DMS79 treated with DMSO at 0.1 percent for 48 hours (cell line): Measurements from ENCODE around the gene ZNF480.
"Not testable (repeated sequence)": the region's sequence is repeated elsewhere in the genome, so short reads cannot be mapped to it uniquely, and the experiment has no call there.

Experiments
- DNase-seq: peaks from one replicate; lab custom pipeline; 2025; lab: John Stamatoyannopoulos, UW

The ZNF480 gene

DNA sequence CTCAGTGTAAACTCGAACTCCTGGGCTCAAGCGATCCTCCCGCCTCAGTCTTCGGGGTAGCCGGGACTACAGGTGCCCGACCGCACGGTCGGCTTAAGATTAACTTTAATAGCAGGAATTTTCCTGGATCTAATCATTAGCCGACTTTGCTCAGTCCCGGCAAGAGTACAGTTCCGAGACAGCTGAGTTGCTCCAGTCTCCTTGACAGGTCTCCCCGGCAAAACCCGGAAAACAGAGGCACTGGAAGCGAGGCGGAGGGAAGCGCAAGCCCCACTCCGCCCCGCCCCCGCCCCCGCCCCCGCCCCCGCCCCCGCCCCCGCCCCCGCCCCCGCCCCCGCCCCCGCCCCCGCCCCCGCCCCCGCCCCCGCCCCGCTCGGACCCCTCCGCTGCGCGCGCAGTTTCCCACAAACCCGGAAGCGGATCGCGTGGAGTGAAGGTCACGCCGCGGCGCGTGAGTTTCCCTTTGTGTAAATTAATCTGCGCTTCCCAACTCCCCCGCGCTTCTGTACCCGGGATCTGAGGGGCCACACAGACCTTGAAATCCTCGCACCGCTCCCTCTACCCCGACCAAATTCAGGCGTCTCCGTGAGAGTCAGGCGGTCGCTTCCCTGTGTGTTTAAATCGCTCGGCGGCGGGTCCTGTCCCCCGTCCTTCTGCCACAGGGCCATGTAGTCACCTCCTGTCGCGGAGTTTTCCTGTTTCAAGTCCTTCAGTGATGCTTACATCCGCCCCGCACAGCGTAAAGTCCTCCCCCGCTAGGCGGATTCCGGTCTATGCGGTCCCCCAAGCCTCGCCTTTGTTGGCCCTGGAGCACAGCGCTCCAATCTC is at the start of gene ZNF480:
ZNF480 (plus strand) TSS at position 397 of the 828 bp plus-strand sequence. CDS start 3,244 bp downstream, outside the sequence.
- peak; percentile 66 for DNase-seq

DNA sequence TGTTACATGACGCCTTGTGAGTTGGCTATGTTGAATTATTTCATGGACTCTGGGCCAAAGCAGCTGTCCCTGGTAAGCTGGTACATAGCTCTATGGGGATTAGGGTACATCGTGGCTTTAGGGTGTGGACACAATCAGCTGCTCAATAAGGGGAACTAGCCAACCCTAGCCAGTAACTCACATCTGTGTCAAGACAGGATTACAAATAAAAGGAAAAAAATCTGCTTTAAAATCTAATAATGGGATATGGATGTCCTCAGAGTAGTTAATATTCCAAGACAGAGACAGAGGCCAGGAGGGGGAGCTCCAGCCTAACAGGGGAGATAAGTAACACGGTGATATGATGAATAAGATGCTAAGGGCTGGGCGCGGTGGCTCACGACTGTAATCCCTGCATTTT is 48.7 kb upstream of the ZNF480 start:
- peak; percentile 9 for DNase-seq

DNA sequence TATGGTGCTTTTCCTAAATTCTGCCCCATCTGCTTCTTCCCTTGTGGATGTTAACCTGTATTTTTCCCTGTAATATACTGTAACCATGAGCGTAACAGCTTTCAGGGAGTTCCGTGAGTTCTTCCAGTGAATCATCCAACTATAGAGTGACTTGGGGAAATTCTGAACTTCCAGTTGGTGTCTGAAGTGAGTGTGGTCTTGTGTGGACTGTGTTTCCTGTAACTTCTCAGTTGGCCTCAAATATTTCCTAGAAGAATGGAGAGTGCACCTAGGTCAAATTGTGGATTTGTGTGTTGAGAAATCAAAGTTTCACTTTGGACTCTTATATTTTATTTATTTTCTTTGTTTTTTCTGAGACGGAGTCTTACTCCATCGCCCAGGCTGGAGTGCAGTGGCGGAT is 38.5 kb upstream of the ZNF480 start:
- no peak for DNase-seq

DNA sequence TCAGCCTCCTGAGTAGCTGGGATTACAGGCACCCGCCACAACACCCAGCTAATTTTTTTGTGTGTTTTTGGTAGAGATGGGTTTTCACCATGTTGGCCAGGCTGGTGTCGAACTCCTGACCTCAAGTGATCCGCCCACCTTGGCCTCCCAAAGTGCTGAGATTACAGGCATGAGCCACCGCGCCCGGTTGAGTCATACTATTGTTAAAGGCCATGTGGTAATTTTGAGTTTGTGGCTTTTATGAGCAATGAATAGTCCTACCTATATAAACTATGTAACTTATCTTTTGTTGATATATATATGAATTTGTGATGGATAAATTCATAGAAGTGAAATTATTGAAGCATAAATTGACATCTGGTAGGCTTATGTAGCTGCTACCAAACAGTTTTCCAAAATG is 31.4 kb upstream of the ZNF480 start:
- not testable (repeated sequence) for DNase-seq

DNA sequence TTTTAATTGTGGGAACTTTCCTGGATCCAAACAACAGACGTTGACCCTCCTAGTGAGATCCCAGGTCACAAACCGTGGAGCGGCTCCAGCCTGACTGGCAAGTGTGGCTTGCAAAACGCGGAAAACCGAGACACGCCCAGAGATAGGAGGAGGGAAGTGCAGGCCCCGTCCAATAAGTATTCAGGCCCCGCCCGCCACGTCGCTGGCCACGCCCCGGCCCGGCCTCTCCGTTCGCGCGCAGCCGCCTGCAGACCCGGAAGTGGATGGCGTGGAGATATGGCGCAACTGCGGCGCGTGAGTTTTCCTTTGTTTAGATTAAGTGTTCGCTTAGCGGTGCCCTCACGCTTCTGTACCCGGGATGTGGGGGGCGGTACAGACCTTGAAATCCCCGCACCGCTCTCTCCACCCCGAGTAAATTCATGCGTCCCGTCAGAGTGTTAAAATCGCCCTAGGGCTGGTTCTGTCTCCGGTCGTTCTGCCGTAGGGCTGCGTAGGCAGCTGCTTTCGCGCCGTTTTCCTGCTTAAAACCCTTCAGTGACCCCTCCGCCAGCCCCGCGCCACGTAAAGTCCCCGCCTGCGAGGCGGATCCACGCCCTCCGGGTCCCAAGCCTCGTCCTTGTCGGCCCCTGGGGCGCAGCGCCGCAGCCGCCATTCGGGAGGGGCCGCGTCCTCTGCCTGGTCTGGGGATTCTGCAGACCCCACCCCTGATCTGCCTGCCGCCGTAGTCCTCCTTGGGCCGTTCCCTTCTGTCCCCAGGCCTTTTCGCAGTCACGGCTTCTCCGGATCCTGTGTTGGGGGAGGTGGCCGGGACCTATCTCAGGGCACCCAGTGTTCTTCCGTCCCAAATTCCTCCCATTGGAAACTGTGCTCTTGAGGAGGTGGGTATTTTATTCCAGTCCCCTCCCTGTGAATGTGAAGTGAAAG is 27.4 kb upstream of the ZNF480 start, which contains the start of gene ZNF766:
ZNF766 (plus strand) TSS at position 250 of the 924 bp plus-strand sequence; CDS start at position 277, 27 bp downstream.
- peak; percentile 92 for DNase-seq

DNA sequence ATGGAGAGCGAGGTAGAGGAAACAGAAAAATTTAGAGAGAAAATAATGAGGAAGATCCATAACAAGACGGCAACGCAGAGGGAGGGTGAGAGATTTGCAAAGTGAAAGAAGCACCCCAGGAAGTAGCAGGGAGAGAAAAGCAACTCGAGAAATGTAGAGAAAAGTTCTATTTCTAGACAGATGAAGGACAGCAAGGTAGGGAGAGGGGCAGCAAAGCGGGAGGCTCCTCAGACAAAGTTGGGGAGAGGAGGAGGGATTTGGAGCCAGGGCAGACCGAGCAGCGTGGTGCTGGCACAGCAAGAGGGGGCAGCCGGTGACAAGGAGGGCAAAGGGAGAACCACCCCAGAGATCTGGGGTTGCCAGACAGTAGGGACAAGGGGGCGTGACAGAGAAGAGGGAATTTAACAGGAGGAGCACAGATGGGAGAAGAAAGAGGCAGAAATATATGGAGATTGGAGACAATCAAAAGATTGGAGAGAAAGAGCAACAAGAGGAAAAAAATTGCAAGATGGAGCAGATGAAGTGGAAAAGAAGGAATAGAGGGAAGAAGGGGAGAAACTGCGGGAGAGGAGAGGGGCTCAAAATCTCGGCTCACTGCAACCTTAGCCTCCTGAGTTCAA is 26.6 kb upstream of the ZNF480 start:
- peak; percentile 42 for DNase-seq

DNA sequence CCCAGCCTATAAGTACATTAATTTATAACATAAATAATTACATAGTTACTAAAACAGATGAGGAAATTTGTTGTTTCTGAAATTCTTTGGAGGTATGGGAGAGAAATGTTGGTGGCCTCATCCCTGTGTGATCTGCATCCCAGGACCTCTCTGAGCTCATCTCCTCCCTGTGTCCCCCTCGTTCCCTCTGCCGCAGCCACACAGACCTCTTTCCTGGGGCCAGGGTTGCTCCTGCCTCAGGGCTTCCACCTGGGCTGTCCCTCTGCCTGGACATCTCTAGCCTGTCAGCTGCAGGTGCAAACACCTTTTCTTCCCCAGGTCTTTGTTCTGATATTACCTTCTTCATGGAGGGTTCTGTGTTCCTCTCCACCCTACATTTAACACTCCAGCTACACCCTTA is 23.7 kb upstream of the ZNF480 start:
- no peak for DNase-seq

DNA sequence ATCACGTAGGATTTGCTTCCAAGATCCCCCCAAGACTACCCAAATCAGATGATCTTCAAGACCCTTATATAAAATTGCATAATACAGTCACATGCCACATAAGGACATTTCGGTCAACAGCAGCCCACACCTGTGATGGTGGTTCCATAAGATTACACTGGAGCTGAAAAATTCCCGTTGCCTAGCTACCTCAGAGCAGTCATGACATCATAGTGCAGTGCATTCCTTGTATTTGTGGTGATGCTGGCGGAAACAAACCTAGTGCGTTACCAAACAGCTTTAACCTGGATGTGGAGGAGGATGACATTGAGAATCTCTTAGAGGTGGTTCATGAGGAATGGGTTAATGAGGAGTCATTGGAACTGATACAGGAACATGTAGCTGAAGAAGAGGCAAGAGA is 22.8 kb upstream of the ZNF480 start:
- DNase-seq = no peak

DNA sequence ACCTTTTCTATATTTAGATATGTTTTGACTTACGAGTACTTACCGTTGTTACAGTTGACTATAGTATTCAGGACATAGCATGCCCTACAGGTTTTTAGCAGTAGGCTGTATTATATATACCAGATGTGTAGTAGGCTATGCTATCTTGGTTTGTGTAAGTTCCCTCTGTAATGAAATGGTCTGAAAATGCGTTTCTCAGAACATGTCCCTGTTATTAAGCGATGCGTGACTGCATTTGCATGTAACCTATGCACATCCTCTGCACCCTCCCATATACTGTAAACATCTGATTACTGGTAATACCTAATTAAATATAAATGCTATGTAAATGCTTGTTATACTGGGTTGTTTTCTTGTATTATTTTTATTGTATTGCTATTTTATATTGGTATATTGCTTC is 21.0 kb upstream of the ZNF480 start:
- no peak for DNase-seq

DNA sequence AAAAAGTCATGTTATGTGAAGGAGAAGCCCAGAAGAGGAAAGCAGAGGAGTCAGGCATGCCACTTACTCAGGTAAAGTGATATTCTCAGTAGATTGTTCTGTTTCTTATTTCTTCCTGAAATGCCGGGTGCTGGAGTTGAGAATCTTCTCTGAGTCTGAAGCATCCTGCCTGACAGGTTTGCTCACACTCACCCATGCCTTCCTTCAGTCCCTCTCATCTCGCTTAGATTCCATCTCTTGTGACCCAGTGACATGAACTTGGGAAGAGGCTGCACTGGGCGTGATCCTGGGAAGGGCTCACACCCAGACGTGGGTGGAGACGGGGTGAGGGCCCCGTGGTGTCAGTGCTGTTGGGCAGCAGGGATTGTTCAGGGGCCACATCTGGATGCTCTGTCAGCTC is 19.5 kb upstream of the ZNF480 start:
- no peak for DNase-seq

DNA sequence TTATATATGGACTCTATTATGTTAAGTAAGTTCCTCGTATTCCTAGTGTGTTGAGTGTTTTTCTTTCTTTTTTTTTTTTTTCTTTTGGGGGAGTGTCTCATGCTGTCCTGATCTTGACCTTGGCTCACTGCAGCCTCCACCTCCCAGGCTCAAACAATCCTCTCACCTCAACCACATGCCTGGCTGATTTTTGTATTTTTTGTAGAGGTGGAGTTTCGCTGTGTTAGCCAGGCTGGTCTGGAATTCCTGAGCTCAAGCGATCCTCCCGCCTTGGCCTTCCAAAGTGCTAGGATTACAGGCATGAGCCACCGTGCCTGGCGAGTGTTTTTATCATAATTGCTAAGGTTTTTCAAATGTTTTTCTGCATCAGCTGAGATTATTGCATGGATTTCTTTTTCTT is 10.7 kb upstream of the ZNF480 start:
- DNase-seq = no peak

DNA sequence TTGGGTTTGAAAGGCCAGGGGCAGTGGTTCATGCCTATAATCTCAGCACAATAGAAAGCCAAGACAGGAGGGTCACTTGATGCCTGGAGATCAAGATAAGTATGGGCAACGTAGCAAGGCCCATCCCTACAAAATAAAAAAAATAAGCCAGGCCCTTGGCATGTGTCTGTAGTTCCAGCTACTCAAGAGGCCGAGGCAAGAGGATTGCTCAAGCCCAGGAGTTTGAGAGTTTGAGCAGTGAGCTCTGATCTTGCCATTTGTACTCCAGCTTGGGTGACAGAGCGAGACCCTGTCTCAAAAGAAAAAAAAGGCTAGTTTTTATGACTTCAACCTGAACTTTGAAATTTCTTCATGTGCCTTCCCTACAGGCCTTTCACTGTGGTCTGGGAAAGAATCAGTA is 5.2 kb upstream of the ZNF480 start:
- DNase-seq = no peak

DNA sequence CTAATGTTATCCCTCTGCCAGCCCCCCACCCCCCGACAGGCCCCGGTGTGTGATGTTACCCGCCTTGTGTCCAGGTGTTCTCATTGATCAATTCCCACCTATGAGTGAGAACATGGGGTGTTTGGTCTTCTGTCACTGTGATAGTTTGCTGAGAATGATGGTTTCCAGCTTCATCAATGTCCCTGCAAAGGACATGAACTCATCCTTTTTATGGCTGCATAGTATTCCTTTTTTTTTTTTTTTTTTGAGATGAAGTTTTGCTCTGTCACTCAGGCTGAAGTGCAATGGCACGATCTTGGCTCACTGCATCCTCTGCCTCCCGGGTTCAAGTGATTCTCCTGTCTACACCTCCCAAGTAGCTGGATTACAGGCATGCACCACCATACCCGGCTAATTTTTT is 4.0 kb upstream of the ZNF480 start:
- DNase-seq = not testable (repeated sequence)

DNA sequence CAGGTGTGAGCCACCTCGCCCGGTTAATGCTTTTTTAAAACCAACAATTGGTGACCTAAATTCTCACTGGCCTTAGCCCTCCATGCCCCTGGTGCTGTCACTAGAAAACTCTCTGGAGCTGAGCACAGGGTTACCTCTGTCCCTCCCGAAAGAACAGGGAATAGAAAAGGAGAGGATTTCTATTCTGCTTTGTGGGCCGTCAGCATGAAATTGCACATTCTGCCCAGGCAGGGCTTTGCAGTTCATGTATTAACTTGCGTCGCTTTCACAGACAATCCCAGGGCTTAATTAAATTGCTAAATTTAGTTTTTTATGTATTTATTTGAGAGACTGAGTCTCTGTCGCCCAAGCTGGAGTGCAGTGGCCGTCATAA is 583 bp upstream of the ZNF480 start:
- no peak for DNase-seq

DNA sequence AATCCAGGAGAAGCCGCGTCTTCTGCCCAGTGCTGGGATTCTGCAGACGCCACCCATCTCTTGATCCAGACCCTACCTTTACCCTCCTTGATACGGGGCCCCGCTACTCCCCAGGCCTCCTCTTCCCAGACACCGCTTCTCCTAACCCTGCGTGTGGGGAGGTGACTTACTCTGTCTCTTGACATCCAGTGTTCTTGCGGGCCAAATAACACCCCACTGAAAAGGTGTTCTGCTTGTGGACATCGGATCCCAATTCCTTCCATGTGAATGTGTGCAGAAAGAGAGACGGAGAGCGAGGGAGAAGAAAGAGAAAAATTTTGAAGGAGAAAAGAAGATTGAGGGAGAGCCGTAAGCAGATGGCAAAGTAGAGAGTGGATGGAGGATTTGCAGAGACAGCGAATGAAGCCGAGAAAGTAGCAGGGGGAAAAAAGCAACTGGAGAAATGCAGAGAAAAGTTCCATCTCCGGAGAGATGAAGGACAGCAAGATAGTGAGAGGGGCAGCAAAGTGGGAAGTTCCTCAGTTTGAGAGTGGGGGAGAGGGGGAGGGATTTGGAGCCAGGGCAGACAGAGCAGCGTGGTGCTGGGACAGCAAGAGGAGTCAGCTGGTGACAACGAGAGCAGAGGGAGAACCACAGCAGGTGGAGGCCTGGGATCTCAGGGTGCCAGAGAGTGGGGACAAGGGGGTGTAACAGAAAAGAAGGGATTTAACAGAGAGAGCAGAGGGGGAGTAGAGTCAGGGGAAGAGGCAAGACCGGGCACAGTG is 814 bp downstream of the ZNF480 start:
- peak; percentile 23 for DNase-seq

DNA sequence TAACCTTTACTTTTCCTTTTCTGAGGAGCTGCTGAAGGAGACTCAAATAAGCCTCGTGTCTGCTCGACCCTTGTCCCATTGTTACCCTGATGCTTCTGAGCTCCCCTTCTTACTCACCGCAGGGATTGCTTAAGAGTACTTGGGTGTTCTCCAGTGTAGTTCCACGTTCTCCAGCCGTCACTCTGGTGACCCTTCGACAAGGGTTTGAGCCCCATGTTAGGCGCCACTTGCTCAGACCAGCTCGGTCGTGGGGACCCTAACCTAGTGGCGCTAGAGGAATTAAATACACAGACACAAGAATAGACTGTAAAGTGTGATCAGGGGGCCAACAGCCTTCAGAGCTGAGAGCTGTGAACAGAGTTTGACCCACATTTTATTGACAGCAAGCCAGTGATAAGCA is 10.3 kb downstream of the ZNF480 start:
- DNase-seq = peak; percentile 8

DNA sequence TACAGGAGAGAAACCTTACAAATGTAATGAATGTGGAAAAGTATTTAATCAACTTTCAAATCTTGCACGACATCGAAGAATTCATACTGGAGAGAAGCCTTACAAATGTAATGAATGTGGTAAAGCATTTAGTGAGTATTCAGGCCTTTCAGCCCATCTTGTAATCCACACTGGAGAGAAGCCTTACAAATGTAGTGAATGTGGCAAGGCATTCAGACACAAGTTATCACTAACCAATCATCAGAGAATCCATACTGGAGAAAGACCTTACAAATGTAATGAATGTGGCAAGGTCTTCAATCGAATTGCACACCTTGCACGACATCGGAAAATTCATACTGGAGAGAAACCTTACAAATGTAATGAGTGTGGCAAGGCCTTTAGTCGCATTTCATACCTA is 25.5 kb downstream of the ZNF480 start:
- no peak for DNase-seq

DNA sequence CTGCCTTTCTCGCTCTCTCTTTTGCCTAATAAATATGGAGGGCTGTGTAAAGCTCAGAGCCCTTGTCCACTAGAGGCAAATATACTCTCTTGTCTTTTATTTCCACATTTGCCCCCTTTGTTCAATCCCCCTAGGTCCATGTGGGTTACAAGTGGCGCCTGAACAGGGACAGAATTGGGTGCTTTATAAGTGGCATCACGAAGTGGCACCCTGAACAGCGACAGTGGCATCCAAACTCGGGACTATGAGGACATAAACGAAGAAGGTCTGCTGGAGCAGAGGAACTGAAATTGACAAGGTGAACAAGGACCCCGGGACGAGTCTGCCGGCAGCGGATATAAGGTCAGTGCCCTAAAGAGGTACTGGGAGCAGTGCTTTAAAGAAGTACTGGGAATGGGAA is 34.8 kb downstream of the ZNF480 start:
- DNase-seq = no peak

DNA sequence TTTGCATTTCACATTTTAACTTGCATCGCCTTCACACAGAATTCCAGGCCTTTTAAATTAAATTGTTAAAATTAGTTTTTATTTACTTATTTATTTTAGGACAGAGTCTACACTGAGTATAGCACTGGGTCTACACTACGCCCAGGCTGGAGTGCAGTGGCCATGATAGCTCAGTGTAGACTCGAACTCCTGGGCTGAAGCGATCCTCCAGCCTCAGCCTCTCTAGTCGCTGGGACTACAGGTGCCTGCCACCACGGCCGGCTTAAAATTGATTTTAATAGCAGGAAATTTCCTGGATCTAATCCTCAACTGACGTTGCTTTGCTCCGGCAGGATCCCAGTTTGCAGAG is 38.8 kb downstream of the ZNF480 start:
- no peak for DNase-seq

DNA sequence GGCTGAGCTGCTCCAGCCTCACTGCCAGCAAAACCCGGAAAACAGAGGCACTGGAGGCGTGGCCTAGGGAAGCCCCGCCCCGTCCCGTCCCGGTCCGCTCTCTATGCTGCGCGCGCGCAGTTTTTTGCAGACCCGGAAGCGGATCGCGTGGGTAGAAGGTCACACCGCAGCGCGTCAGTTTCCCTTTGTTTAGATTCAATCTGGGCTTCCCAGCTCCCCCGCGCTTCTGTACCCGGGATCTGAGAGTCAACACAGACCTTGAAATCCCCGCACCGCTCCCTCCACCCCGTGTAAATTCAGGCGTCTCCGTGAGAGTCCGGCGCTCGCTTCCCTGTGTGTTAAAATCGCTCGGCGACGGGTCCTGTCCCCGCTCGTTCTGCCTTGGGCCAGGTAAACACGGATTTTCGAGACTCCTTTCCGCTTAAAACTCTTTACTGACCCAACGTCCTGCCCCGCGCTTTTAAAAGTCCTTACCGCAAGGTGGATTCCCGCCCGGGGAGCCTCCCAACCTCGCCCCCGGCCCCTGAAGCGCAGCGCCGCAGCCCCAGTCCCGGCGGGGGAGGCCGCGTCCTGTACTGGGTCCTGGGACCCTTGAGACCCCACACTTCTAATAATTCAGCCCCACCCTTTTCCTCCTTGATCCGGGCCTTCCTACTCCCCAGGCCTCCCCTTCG is 39.3 kb downstream of the ZNF480 start, which contains the start of gene ZNF610:
ZNF610 (plus strand) TSS at position 127 of the 674 bp plus-strand sequence. CDS start 12,930 bp downstream, outside the sequence.
- peak; percentile 81 for DNase-seq

DNA sequence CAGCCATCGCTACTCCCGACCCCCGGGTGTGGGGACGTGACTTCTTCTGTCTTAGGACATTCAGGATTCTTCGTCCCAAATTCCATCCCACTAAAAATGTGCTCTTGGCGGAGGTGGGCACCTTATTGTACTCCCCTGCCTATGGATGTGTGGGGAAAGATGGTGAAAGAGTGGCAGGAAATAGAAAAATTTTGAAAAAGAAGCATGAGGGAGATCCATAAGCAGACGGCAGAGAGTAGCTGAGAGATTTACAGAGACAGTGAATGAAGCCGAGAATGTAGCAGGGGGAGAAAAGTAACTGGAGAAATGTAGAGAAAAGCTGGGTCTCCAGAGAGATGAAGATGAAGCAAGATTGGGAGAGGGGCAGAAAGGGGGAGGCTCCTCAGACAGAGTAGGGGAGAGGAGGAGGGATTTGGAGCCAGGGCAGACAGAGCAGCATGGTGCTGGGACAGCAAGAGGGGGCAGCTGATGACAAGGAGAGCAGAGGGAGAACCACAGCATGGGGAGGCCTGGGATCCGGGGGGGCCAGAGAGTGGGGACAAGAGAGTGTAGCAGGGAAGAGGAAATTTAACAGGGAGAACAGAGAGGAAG is 39.9 kb downstream of the ZNF480 start:
- DNase-seq = peak; percentile 8
